ENCODE results near the gene CKAP4. TPM values are rescaled to one million over a fixed set of nuclear protein-coding genes. Genes with fewer than 3 reads are reported as not detected.
A peak's percentile ranks its signal among the peaks of the same experiment; 100 is the strongest.

Gene CKAP4
- total RNA-seq, 1 experiment from 2014 or later: 62.4 TPM

DNA sequence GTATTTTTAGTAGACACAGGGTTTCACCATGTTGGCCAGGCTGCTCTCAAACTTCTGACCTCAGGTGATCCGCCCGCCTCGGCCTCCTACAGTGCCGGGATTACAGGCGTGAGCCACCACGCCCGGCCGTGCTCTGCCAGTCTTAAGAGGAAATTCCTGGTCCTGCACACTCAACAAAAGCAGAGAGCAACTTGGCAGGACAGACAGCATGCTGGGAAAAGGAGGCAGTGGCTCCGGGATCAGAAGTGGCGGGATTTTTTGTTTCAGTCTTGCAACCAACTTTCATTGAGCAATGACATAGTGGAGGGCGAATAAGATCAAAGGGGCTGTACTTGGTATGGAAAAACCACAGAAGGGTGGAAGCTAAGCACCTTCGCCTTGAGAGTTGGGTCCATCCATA is 2.1 kb downstream of the CKAP4 start:
- H3K27me3 Mint-ChIP-seq (ENCODE audit: low read depth): peaks cover 2% of the 10 kb centered on the region; the same call in 1 of the 2 replicates
- Histone ChIP-seq H3K27ac (ENCODE audit: insufficient read length, low read depth, low read length) (no peak overlapping the region), H3K4me2 (ENCODE audit: insufficient read depth, insufficient read length, low read length) (no peak overlapping the region), H3K23ac (ENCODE audit: insufficient read length, low read depth, low read length) (no peak overlapping the region), H3K9ac (ENCODE audit: extremely low read depth, insufficient read length, low read length) (no peak overlapping the region), H2BK15ac (ENCODE audit: low read depth, low read length) (no peak overlapping the region), H2AFZ (ENCODE audit: low read length) (no peak overlapping the region), H4K5ac (ENCODE audit: insufficient read length, low read depth, low read length) (no peak overlapping the region), H3K4me1 (ENCODE audit: insufficient read depth, low read length) (no peaks in the 10 kb centered on the region), H3K4ac (ENCODE audit: low read depth, low read length) (no peak overlapping the region), H3K23me2 (ENCODE audit: insufficient read length, low read depth, low read length, poor library complexity, severe bottlenecking) (peaks cover 10% of the 10 kb centered on the region), H2BK5ac (ENCODE audit: insufficient read length, low read length) (no peak overlapping the region), H3K79me1 (ENCODE audit: insufficient read depth, low read depth, low read length, poor library complexity, severe bottlenecking) (peaks cover 3% of the 10 kb centered on the region), H3K27me3 (ENCODE audit: insufficient read depth, low read length) (no peaks in the 10 kb centered on the region), H3K18ac (ENCODE audit: insufficient read length, low read depth, low read length) (no peak overlapping the region), H3K9me3 (ENCODE audit: control insufficient read depth, low read depth, low read length) (no peaks in the 10 kb centered on the region), H4K91ac (ENCODE audit: insufficient read length, low read depth, low read length) (no peak overlapping the region), H3K56ac (ENCODE audit: insufficient read length, low read depth, low read length) (no peak overlapping the region), H3T11ph (ENCODE audit: low read length) (no peak overlapping the region), H2BK120ac (ENCODE audit: low read depth, low read length, poor library complexity, severe bottlenecking) (no peak overlapping the region), H2AK5ac (ENCODE audit: insufficient read length, low read length) (no peak overlapping the region), H2BK20ac (ENCODE audit: low read depth, low read length, poor library complexity, severe bottlenecking) (no peak overlapping the region), H2BK12ac (ENCODE audit: insufficient read length, low read depth, low read length) (no peak overlapping the region), H3K79me2 (ENCODE audit: insufficient read depth, low read length) (no peaks in the 10 kb centered on the region), H4K20me1 (ENCODE audit: control insufficient read depth, insufficient read depth, insufficient read length) (no peaks in the 10 kb centered on the region), H3K14ac (ENCODE audit: insufficient read depth, low read length) (no peak overlapping the region), H4K8ac (replicated peaks; ENCODE audit: insufficient read length, low read depth, low read length) (no peak overlapping the region)
- no CpG with 5 or more reads among the region's 12 CpGs for WGBS (ENCODE audit: extremely low coverage, insufficient read length, low lambda C conversion rate)
- peak; percentile 26 for DNase-seq
- H3K36me3 Mint-ChIP-seq (ENCODE audit: insufficient read depth in 1 of 3, low read depth in 3 of 3): peaks cover 10 to 25% (median 20%) of the 10 kb centered on the region in 3 experiments; a peak in 6 of 7 replicates
- H3K9me3 Mint-ChIP-seq: no peaks in the 10 kb centered on the region
- no peak overlapping the region; a peak in 1 of 7 replicates for H3K27ac Mint-ChIP-seq
- H3K4me1 Mint-ChIP-seq: peaks cover 20 to 22% of the 10 kb centered on the region in 2 experiments
- peak overlapping the region; percentile 72 to 81; a peak in 4 of 5 replicates for H3K4me3 Mint-ChIP-seq
- TF ChIP-seq, protein P1, sequence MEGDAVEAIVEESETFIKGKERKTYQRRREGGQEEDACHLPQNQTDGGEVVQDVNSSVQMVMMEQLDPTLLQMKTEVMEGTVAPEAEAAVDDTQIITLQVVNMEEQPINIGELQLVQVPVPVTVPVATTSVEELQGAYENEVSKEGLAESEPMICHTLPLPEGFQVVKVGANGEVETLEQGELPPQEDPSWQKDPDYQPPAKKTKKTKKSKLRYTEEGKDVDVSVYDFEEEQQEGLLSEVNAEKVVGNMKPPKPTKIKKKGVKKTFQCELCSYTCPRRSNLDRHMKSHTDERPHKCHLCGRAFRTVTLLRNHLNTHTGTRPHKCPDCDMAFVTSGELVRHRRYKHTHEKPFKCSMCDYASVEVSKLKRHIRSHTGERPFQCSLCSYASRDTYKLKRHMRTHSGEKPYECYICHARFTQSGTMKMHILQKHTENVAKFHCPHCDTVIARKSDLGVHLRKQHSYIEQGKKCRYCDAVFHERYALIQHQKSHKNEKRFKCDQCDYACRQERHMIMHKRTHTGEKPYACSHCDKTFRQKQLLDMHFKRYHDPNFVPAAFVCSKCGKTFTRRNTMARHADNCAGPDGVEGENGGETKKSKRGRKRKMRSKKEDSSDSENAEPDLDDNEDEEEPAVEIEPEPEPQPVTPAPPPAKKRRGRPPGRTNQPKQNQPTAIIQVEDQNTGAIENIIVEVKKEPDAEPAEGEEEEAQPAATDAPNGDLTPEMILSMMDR (conservative IDR thresholded peaks at IDR 0.05): no peak

Data from H9 (cell line).